ENCODE results near the gene SV2A. TPM values are rescaled to one million over a fixed set of nuclear protein-coding genes. Genes with fewer than 3 reads are reported as not detected.
"Not testable (repeated sequence)": the region's sequence is repeated elsewhere in the genome, so short reads cannot be mapped to it uniquely, and the experiment has no call there.

The SV2A gene
- total RNA-seq, 1 experiment from 2014 or later: 36.8 TPM

DNA sequence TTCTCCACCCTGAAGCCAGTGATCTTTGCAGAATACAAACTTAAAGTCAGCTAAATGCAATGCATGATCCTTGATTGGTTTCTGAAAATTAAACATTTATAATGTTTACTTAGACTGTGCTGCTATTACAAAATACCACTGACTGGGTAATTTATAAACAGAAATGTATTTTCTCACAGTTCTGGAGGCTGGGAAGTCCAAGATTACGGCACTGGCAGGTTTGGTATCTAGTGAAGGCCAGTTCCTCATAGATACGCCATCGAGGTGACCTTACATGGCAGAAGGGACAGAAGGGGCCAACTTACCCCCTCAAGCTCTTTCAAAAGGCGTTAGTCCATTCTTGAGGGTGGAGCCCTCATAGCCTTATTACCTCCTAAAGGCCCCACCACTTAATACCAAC, 21.1 kb downstream of the SV2A start:
- DNase-seq (ENCODE audit: low spot score): no peak
- in situ Hi-C loops (cut with HindIII; ENCODE audit: low sequenced_read_pairs): loop anchor here (25.0 kb wide), 1 partner anchor 166 kb away; the partner anchor contains the start of gene VPS45

DNA sequence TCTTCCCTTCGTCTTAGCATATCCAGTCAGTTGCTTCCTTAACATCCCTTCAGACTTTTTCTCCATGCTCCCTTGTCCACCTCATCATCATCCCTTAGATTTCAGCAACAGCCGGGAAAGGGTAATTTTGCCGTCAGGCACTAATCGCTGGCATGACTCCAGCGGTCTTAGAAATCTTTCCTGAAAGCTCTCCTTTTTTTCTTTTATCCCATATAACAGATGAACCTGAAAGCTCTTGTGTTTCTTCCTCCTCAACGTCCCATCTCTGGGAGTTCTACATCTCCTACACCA, 28.7 kb downstream of the SV2A start:
- no peak for DNase-seq (ENCODE audit: low spot score)
- in situ Hi-C loops (cut with HindIII; ENCODE audit: low sequenced_read_pairs): loop anchor here (25.0 kb wide), 1 partner anchor 173 kb away; the partner anchor contains the start of gene VPS45

GRCh38 chr1:149888247-149888998, 29.2 kb downstream of the SV2A start:
- in situ Hi-C loops (cut with HindIII; ENCODE audit: low sequenced_read_pairs): loop anchor here (25.0 kb wide), 1 partner anchor 174 kb away; the partner anchor contains the start of gene VPS45
- DNase-seq (ENCODE audit: low spot score): peak; percentile 89

DNA sequence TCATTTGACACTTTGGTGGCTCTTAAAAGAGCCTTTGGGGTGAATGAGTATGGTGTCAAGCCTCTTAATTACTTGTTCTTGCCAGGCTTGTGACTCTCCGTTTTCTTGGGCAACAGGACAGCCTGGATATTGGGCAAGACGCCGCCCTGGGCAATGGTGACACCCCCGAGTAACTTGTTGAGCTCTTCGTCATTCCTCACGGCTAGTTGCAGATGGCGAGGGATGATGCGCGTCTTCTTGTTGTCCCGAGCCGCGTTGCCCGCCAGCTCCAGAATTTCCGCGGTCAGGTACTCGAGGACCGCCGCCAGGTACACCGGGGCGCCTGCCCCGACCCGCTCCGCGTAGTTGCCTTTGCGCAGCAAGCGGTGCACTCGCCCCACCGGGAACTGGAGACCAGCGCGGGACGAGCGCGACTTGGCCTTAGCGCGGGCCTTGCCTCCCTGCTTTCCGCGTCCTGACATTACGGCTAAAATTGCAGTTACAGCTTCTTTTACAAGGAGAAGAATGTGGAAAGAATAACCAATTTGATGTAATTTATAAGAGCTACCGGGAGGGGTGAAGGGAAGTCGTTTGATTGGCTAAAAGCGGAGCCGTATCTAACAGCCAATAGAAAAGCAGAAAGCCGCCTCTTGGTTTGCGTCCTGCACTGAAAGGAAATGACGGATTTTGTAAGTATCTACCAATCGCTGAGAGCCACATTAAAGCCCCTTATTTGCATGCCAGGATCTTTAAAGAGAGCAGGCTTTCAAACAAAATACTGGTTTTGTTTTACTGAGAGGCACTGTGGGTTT, 30.0 kb downstream of the SV2A start:
- in situ Hi-C loops (cut with HindIII; ENCODE audit: low sequenced_read_pairs): loop anchor here (25.0 kb wide), 1 partner anchor 175 kb away; the partner anchor contains the start of gene VPS45
- peak; percentile 100 for DNase-seq (ENCODE audit: low spot score)

DNA sequence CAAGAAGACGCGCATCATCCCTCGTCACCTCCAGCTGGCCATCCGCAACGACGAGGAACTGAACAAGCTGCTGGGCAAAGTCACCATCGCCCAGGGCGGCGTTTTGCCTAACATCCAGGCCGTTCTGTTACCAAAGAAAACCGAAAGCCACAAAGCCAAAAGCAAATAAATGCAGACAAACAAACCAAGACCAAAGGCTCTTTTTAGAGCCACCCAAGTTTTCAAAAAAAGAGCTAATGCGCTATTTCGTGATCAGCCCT, 30.5 kb downstream of the SV2A start:
- in situ Hi-C loops (cut with HindIII; ENCODE audit: low sequenced_read_pairs): loop anchor here (25.0 kb wide), 1 partner anchor 175 kb away; the partner anchor contains the start of gene VPS45
- not testable (repeated sequence) for DNase-seq (ENCODE audit: low spot score)

- peak; percentile 100 for DNase-seq (ENCODE audit: low spot score)
- in situ Hi-C loops (cut with HindIII; ENCODE audit: low sequenced_read_pairs): loop anchor here (25.0 kb wide), 1 partner anchor 176 kb away; the partner anchor contains the start of gene VPS45
Measured at GRCh38 chr1:149886396-149887195, 31.0 kb downstream of the SV2A start.

GRCh38 chr1:149886121-149886395, 31.6 kb downstream of the SV2A start:
- peak; percentile 9 for DNase-seq (ENCODE audit: low spot score)
- in situ Hi-C loops (cut with HindIII; ENCODE audit: low sequenced_read_pairs): loop anchor here (25.0 kb wide), 1 partner anchor 176 kb away; the partner anchor contains the start of gene VPS45

- in situ Hi-C loops (cut with HindIII; ENCODE audit: low sequenced_read_pairs): loop anchor here (25.0 kb wide), 1 partner anchor 177 kb away; the partner anchor contains the start of gene VPS45
- DNase-seq (ENCODE audit: low spot score): peak; percentile 94
Measured at GRCh38 chr1:149885339-149886120, 32.1 kb downstream of the SV2A start.

DNA sequence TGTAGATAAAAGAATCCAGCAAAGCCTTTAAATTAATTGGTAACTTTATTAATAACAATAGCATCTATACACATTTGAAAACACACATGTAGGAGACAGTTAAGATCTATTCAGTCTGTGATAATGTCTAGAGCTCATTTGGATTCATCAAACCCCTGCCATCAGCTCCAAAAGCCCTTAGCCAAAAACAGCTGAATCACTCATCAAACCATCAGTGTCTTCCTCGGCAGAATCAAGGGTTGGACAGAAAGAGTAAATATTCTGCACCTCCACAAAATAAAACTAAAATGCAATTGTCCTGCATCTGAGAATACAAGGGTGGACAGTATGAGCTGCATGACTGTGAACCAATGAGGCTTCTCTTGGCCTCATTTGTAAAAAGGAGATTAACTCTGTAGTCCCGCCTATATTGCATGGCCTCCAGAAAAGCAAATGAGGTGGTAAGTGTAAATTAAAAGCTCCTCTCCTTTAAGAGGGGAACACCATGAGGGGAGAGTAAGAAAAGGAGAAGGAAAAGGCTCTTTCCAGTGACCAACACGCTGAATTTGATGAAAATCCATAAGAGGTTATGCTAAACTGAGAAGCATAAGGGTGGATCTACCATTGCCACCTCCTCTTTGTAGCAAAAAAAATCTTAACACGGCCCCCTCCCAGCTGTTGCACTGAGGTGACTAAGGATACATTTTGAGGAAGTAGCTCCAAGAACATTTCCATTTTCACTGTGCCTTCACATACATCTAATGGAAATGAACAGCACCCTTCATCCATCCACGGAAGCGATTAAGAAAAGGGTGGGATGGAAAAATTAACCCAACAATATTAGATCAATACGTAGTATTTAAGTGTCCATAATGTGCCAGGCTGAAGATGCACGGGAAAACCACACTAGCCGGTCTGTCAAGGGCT, 33.0 kb downstream of the SV2A start:
- in situ Hi-C loops (cut with HindIII; ENCODE audit: low sequenced_read_pairs): loop anchor here (25.0 kb wide), 1 partner anchor 178 kb away; the partner anchor contains the start of gene VPS45
- peak; percentile 61 for DNase-seq (ENCODE audit: low spot score)

DNA sequence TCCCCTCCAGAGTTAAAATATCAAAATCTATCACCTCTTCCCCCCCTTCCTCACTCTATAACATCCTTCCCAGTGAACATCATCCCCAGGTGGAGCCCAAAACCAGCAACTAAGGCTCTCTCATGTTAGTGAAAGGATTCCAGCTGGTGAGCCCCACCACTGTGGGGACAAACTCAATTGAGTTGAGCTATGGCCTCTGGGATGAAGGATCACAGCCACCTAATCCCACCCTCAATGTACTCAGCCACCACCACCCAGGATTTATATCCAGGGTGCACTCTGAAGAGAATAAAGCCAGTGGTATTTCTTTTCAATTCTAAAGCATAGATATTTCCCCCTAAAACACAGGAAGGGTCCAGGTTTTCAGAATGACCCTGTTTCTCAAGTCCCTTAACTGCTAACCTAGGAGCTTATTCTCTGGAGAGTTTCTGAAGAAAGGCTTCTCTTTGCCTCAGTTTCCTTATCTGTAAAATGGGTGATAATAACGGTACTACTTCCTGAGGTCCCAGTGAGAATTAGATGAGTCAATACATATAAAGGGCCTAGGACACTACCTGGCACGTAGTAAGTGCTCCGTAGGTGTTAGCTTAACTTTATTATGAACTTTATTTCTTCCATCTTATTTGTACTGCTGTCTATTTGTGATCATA, 33.9 kb downstream of the SV2A start:
- in situ Hi-C loops (cut with HindIII; ENCODE audit: low sequenced_read_pairs): loop anchor here (25.0 kb wide), 1 partner anchor 179 kb away; the partner anchor contains the start of gene VPS45
- no peak for DNase-seq (ENCODE audit: low spot score)

DNA sequence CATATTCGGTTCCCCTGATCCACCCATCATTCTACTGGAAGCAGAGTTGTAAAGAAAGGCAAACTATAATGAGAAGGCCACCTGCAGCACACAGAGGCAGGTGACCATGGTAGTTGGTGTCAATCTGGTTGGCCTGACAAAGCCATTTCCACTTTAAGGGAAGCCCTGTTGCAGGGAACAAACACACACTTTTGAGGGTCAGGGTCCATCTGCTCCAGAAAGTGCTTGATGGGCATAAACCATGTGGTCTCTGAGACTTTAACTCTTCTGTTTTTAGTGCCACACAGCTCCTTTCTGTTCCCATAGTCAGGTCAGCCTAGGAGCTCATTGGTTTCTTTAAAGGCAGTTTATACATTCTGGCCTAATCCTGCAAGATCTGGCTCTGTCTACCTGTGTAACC, 35.8 kb downstream of the SV2A start:
- no peak for DNase-seq (ENCODE audit: low spot score)
- in situ Hi-C loops (cut with HindIII; ENCODE audit: low sequenced_read_pairs): loop anchor here (25.0 kb wide), 1 partner anchor 180 kb away; the partner anchor contains the start of gene VPS45

DNA sequence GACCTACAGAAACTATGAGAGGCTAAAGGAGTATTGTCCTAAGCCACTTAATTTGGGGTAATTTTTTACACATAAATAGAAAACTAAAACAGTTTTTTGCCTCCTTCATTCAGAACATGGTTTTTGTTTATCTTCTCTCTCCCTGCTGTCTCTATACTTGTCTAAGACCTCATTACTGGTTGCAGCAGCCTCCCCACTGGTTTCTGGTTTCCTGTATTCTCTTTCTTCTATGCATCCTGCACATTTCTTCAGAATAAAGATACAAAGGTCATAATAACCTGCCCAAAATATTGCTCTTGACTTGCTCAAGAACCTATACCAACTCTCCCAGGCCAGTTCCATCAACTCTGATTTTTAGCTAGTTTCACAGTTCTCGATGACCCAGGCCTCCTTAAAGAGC, 38.1 kb downstream of the SV2A start:
- no peak for DNase-seq (ENCODE audit: low spot score)
- in situ Hi-C loops (cut with HindIII; ENCODE audit: low sequenced_read_pairs): loop anchor here (25.0 kb wide), 1 partner anchor 183 kb away; the partner anchor contains the start of gene VPS45

- in situ Hi-C loops (cut with HindIII; ENCODE audit: low sequenced_read_pairs): loop anchor here (25.0 kb wide), 1 partner anchor 185 kb away; the partner anchor contains the start of gene VPS45
- DNase-seq (ENCODE audit: low spot score): no peak
Measured at GRCh38 chr1:149877211-149877946, 40.3 kb downstream of the SV2A start.

- in situ Hi-C loops (cut with HindIII; ENCODE audit: low sequenced_read_pairs); DNase-seq (ENCODE audit: low spot score): not testable (repeated sequence)
Measured at GRCh38 chr1:149873060-149873459, 44.6 kb downstream of the SV2A start.

DNA sequence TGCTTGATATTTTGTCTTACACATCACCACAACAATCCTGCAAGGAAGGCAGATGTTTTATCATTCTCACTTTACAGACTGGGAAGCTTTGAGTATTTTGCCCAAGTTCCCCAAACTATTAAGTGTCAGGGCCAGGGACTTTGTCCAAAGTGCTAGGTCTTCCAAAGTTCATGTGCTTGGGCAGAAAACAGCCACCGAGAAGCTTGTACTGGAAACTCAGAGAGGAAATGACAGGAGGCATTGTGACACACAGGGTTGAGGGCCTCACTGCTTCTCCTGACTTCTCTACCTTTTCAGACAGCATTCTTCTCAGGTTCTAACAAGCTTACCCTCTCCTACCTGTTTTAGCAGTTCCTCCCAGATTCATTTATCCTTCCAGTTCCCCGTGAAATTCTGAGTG, 50.8 kb downstream of the SV2A start:
- in situ Hi-C loops (cut with HindIII; ENCODE audit: low sequenced_read_pairs); DNase-seq (ENCODE audit: low spot score): not testable (repeated sequence)

- in situ Hi-C loops (cut with HindIII; ENCODE audit: low sequenced_read_pairs); DNase-seq (ENCODE audit: low spot score): not testable (repeated sequence)
Measured at GRCh38 chr1:149861497-149862054, 56.1 kb downstream of the SV2A start.
